HEK293 (cell line): ENCODE data around the gene GSG1L.

Source experiments
- MEIS1 ChIP-seq: sonication (generic); formaldehyde crosslinking; IDR thresholded peaks from 2 replicates; pipeline ENCODE4 v1.8.1; 2022; ENCODE audit warnings: missing genetic modification reagents, mild to moderate bottlenecking, borderline replicate concordance
- ZNF302 ChIP-seq: fragments of 450-650 bp; formaldehyde crosslinking; IDR thresholded peaks from 2 replicates; pipeline ENCODE4 v1.5.1; 2016; ENCODE audit warnings: missing biosample characterization, missing genetic modification characterization, low read depth
- TF ChIP-seq, protein P1 (sequence below): fragments of 450-650 bp; formaldehyde crosslinking; IDR thresholded peaks from 2 replicates; pipeline ENCODE4 v1.5.1; 2016; ENCODE audit warnings: missing biosample characterization, missing genetic modification characterization

DNA sequence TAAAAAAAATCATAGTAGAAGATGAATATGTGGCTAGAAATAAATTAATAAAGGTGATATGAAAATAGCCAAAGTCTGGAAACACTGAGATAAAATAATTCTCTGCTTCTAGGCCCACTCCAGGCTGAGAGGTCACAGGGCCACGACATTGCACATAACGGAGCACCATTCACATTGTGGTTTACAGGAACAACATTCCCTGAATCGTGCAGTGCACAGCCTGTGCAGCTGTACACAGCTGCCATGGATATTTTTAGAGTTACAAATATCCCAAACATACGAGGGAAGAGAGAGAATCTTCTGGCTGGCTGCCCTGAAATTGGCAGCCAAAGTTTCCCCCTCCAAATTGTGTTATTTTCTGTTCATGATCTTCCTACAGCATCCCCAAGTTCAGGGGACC is 68.8 kb downstream of the GSG1L start:
- TF ChIP-seq MEIS1 (CRISPR knock-in tag) (no peak), ZNF302 (tag by site-specific recombination) (no peak)
- TF ChIP-seq, protein P1, sequence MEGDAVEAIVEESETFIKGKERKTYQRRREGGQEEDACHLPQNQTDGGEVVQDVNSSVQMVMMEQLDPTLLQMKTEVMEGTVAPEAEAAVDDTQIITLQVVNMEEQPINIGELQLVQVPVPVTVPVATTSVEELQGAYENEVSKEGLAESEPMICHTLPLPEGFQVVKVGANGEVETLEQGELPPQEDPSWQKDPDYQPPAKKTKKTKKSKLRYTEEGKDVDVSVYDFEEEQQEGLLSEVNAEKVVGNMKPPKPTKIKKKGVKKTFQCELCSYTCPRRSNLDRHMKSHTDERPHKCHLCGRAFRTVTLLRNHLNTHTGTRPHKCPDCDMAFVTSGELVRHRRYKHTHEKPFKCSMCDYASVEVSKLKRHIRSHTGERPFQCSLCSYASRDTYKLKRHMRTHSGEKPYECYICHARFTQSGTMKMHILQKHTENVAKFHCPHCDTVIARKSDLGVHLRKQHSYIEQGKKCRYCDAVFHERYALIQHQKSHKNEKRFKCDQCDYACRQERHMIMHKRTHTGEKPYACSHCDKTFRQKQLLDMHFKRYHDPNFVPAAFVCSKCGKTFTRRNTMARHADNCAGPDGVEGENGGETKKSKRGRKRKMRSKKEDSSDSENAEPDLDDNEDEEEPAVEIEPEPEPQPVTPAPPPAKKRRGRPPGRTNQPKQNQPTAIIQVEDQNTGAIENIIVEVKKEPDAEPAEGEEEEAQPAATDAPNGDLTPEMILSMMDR (tag by site-specific recombination) = no peak
